Lower leg skin (tissue), 3 donors: ENCODE data around the gene MFSD11.

Experiments used
- CTCF ChIP-seq, 3 donors: fragments of 450-650 bp; IDR thresholded peaks; one replicate each; pipeline ENCODE4 v1.5.1; 2016; ENCODE audit warnings: antibody characterized with exemption in 3 of 3, mild to moderate bottlenecking in 3 of 3, moderate library complexity in 2 of 3
- POLR2A ChIP-seq, 2 donors: fragments of 450-650 bp; IDR thresholded peaks; one replicate each; pipeline ENCODE4 v1.6.1; 2016 to 2017; ENCODE audit warnings: antibody characterized with exemption in 2 of 2, mild to moderate bottlenecking in 1 of 2, moderate library complexity in 1 of 2

GRCh38 chr17:76820039-76820438 is 82.1 kb downstream of the MFSD11 start:
- TF ChIP-seq CTCF (IDR thresholded peaks at IDR 0.05) (no peak), POLR2A (IDR thresholded peaks at IDR 0.05) (no peak)
